NCI-H146 treated with DMSO at 0.1 percent for 48 hours (cell line): ENCODE results near the gene COL9A3.
A peak's percentile ranks its signal among the peaks of the same experiment; 100 is the strongest.

Source experiments
- DNase-seq: peaks from one replicate; lab custom pipeline; 2025; ENCODE audit not compliant: unreplicated experiment; lab: John Stamatoyannopoulos, UW

Gene COL9A3

DNA sequence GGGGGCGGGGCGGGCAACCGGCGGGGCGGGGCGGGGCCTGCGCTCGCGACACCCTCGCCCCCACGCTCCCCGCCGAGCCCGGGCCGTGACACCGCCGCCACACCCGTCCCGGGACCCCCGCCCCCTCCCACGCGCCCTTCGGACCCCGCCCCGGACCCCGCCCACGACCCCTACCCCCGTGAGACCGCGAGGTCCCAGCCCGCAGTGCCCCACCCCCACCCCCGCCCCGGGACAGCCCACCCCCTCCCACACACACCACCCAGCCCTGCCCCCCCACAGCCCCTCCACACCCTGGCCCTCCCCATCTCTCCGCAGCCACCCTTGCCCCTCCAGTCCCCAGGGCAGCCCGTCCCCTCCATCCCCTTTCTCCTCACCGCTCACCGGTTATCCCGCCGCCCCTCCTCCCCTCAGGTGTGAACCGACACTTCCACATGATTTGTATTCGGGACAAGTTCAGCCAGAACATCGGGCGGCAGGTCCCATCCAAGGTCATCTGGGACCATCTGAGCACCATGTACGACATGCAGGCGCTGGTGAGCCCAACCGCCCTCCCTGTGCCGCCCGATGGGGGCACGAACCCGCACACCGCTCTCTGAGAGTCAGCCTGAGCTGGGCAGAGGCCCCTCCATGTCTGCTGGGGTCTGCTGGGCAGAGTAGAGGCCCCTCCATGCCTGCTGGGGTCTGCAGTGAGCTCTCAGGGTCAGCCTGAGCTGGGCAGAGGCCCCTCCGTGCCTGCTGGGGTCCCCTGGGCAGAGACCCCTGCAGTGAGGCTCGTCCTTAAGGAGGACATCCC lies 20.0 kb upstream of the COL9A3 start:
- DNase-seq: no peak

DNA sequence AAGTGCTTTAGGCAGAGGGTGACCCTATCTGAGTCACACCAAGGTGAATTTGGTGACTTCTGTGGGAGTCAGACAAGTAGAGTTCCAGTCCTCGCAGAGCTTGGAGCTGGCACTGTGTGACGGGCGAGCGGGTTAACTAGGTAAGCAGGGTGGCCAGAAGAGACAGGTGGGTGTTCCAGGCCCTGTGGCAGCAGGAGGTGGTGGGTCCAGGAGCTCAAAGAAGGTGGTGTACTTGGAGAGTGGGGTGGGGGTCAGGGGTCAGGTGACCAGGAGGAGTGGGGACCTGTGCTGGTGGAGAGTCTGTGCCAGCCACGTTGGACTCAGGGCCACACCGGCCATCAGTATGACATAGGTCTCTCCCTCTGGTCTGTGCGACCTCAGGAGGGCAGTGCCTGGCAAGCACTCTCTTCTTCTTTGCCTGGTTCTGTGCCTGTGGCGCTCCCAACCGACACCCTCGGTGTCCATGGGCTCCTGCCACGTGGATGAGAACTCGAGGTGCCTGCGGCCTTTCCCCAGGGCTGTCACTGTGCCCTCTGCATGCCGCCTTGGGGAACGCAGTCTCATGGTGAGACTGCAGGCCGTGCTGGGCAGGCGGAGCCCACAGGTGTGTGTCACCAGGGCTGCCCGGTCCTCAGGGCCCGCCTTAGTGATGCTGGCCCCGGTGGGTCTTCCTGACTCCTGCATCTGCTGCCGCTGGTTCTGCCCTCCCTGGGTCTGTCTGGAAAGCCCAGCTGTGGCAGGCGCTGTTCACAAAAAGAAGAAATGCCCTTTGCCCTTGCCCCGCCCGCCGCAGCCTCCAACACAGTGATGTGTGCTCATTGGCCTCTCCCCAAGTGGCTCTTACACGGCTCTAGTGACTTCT lies 18.9 kb upstream of the COL9A3 start:
- DNase-seq: no peak

DNA sequence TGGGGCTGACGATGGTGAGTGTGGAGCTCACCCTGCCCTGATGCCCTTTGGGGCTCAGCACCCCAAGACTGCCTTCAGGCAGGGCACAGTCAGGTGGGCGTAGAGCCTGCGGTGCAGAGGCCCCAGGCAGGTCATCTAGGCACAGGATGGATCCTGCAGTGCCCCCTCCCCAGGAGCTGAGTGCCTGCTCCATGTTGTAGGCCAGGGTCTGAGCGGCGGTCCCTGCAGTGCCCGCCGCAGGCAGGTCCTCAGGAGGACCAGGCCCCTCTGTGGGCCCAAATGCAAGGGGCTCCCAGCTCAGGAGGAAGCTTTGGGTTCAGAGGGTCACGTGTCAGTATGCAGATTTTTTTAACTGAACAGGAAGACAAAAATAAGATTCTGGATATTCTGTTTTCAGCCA lies 17.8 kb upstream of the COL9A3 start:
- DNase-seq: no peak

DNA sequence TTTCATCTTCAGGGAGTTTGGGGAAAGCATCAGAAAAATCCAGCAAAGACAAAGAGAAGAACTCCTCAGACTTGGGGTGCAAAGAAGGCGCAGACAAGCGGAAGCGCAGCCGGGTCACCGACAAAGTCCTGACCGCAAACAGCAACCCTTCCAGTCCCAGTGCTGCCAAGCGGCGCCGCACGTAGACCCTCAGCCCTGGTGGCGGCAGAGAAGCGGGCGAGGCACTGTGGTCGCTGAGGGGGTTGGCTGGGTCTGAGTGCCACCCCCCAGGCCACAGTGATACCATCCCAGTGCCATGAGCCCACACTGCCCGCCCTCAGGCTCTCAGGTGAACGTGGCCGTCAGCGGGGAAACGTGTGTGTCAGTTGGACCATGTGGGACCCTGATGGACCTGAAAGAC lies 17.4 kb upstream of the COL9A3 start:
- DNase-seq: no peak

DNA sequence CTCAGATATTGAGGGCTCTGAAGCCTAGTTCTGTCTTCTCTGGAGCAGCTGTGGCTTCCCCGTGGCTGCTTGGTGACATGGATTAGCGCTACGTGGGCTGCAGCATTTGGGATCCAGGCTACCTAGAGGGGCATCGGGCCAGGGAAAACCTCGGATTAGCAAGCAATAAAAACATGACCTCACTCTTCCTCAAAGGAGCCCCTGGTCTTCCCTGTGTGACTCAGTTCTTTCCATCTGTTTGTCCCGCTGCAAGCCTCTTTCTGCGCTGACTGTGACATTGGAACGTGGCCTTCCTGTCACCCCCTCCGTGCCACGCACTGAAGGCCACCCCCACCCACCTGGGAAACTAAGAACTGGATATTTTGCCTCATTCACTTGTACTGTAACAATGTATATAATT lies 17.0 kb upstream of the COL9A3 start:
- no peak for DNase-seq

DNA sequence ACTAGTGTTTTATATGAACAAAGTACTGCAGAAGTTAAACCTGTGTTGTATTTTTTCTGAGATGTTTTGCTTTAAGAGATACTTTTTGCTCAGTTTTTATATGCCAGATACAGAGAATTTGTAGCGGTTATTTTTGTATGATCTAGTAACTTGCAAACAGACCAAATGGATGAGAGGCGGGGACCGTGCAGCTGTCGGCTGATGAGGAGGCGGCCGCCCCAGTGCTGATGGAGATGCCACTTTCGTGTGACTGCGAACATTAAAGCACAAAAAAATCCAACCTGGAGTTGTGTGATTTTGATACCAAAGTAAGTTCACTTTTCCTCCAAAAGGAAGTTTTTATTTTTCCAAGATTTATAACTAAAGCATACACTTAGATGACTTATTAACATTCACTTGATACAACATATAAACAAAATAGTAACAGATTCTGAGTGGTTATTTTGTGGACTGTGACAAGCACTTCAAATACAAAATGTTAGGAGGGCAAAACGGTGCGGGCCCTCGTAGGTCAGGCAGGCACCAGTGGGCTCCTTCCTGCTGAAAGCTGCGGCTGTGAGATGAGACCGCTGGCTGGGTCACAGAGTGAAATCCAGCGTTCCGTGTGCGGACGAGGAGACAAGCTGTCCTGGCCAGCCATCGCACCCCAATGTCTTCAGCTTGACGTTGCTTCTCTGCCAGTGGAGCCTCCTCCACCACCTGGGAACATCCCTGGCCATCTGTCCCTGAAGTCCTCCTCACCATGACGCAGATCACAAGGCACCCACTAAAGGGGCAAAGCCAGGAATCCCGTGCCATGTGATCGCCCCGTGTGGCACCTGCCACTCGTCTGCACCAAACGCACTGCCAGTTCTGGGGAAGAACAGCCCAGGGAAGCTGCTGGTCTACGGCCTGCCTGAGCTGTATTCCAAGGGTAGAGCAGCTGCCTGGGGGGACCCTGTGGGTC lies 16.3 kb upstream of the COL9A3 start:
- DNase-seq: no peak

DNA sequence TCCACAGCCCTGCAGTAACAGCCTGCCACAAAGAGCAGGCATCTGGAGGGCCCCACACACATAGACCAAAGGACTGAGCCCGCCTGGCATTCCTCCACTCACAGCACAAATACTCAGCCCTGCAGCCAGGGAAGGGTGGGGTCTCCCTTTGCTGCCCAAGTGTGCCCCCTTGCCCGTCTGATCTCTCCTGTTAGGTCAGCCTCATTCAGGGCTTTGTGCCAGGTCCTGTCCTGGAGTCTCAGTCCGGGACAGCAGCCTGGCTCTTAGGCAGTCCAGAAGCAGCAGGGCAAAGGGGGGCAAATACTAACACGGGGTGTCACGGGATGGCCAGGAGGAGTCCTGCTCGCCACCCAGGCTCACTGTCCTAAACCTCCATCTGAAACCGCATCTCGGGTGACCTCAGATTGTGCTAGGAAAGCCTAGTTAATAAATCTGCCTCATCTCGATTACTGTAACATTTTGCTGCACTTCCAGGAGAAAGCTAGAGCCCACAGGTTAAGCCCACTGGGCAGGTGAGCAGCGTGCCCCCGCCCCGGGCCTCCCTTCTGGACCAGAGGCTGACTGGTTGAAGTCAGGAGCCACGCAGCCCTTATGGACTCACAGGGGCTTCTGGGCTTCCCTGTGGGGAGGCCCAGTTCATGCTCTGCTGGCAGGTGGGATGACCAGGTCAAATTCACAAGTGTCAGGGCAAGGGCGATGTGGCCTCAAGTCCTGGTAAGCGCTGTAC lies 15.4 kb upstream of the COL9A3 start:
- no peak for DNase-seq

DNA sequence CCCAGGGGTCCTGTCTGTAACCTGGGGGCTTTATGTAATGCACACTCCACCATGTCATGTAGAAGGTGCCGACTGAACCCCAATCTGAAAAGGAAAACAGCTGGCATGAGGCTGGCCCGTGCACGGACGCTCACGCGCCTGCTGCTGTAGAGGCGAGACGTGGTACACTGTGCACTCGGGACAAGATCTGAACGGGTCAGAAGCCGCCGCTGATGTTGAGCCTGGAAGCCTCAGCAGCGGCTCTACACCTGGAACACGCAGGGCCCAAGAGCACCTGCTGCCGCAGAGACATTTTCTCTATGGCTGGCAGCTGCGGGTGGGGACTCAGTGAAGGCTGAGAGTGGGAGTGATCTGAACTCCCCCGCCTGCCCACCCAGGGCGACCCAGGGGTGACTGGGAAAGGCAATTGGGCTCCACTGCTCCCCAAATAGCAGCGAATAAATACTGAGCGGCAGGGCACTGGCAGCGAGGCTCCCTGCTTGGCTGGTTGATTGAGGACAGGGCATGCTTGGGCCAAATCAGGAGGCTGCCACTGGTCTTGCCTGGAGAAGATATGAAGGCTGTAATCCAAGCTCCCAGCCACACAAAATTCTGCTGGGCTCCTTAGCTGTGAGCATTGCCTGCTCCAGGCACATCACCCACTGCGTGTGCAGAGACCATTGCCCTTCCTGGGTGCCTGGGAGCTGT lies 14.7 kb upstream of the COL9A3 start:
- no peak for DNase-seq

DNA sequence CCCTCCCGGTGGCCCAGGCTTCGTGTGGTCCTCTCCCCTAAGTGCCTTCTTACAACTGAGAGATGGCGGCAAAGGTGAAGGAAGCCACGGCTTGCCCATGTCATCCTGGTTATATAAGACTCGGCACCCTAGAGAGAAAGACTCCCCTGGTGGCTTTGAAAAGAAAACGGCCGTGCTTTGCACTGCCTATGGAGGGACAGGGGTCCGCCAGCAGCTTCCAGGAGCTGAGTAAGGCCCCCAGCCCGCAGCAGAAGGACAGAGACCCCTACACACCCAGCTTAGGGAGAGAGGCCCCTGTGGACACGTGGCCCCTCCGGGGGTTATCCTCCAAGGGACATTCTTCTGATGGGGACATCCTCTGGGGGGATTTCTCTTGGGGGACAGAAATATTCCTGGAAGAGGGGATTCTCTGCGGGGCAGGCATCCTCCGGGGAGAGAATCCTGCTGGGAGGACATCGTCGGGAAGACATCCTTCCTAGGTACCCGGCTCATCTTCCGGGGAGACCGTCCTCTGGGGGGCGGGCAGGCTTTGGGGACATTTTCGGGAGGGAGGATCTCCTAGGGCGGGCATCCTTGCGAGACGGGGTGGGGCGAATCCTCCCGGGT lies 12.7 kb upstream of the COL9A3 start:
- DNase-seq: no peak

DNA sequence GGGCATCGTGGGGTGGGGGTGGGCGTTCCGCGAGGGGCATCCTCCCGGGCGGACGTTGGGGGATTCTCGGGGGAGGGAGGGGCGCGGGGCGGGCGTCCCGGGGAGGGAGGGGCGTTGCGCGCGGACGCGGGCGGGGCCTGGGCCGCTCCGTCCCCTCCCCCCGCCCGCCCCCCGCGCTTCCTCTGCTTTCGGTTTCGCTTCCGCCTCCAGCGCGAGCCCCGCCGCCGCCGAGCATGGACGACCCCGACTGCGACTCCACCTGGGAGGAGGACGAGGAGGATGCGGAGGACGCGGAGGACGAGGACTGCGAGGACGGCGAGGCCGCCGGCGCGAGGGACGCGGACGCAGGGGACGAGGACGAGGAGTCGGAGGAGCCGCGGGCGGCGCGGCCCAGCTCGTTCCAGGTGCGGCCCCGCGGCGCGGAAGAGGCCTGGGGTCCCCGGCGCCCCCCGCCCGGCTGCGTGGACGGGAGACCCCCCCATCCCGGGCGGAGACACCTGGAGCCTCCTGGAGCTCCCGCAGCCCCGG lies 12.2 kb upstream of the COL9A3 start, which contains the start of gene OGFR:
TSS of gene OGFR (plus strand) at position 209 of the 528 bp plus-strand sequence. CDS start at position 234, 25 bp downstream.
- peak; percentile 23 for DNase-seq

DNA sequence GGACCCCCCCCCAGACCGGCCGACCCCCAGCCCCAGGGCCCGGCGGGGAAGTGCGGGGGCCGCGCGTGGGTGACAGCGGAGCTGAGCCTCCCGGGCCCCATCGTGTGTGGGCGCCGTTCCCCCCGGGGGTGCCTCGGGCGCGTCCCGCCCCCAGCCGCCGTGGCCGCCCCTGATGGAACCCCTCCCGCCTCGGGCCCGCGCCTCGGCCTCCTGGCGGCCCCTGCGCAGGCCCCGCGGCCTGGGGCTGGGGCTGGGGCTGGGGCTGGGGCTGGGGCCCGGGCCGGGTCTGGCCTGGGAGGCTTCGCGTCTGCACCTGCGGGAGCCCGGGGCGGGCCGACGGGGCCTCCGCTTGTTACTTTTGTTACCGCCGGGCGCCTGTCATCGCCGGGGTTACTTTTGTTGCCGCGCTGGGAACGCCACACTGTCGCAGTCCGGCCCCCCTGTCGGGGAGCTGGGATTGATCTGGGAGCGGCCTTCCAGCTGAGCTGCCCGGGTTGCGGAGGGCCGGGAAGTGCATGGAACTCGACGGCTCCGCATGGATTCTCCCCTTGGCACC lies 11.6 kb upstream of the COL9A3 start:
- DNase-seq: no peak

DNA sequence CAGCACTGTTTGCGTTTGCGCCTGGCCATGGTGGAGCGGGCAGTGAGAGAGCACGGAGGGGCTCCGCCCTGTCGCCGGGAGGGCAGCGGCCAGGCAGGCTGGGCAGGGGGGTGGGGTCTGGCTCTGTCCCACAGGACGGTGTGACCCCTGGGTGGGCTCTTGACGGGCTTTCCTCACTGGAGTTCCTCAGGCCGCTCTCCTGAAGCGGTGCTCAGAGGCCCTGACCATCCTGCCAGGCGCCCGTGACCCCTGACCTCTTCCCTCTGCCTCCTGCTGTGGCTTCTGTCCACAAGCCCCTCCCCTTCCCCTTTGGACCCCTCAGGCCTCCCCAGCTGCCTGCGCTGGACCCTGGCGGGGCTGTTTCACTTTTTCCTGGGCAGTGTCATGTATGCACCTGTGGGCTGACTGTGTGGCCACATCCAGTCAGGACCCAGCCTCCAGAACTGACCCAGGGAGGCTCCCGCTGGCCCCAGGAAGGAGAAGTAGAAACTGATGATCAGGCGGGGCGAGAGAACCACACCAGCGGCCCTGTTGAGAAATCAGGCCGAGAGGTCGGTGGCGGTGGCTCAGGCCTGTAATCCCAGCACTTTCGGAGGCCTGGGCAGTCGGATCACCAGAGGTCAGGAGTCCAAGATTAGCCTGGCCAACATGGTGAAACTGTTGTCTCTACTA lies 11.0 kb upstream of the COL9A3 start:
- no peak for DNase-seq

DNA sequence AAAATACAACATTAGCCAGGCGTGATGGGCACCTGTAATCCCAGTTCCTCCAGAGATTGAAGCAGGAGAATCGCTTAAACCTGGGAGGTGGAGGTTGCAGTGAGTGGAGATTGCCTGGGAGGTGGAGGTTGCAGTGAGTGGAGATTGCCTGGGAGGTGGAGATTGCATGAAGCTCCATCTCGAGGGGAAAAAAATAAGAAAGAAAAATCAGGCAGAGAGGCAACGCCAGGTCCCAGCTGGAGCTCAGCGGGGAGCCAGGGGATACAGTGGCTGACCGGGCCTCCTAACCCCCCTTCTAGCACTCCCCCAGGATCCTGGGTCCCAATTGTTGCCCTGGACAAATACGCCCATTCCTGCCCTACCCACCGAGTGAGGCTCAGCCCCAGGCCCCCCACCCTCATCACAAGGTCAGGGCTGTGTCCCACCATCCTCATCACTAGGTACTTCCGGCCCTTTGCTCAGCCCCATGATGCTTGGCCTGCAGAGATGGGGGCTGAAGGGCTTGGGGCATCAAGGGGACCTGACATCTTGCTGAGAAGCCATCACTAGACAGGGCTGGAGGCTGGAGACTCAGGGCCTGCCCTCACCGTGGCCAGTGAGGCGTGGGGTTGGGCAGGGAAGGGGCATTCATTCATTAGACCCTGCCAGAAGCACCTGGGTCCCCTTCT lies 10.3 kb upstream of the COL9A3 start:
- DNase-seq: no peak

DNA sequence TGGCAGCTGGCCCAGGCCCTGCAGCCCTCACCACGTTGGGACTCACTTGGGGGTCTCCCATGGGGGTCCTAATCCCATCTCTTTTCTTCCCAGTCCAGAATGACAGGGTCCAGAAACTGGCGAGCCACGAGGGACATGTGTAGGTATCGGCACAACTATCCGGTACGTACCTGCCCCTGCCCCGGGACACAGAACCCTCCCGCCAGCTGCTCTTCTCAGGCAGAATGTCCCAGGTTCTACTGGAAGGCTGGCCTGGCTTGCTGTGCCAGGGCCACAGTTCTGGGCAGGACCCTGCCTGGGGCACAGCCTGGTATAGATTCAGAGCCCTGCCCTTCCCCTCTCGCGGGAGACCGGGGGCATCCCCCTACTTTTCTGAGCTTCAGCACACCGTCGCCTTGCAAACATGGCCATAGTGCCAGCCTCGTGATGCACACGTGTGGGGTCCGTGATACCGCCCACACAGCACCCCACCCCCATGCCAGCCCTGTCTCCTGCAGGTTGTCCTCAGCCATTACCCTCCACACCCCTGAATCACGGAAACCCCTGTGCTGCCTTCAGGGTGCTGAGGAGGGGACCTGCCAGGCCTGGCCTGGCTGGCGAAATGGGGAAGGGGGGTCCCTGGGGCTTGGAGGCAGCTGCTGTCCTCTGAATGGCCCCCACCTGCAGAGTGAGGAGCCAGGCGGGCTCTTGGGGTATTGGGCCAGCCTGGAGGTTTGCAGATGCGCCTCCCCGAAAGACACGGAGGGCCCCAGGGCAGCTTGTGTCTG lies 9.2 kb upstream of the COL9A3 start:
- no peak for DNase-seq

DNA sequence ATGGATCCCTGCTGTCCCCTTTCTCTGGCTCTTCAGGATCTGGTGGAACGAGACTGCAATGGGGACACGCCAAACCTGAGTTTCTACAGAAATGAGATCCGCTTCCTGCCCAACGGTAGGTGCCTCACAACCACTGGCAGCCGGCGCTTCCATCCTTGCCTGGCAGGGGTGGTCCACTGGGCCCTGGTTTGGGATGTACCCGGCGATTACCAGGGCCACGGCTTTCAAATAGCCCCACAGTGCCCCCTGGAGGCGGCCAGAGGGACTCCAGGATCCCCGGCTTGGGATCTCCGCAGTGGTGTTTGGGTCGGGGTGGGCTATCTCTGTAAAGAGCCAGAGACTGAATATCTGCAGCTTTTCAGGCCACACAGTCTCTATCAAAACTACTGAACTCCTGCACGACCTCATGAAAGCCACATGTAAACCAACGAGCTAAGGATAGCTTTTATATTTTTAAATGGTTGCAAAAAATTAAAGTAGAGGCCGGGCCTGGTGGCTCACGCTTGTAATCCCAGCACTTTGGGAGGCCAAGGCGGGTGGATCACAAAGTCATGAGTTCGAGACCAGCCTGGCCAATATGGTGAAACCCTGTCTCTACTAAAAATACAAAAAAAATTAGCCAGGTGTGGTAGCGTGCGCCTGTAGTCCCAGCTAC lies 8.5 kb upstream of the COL9A3 start:
- no peak for DNase-seq
